HepG2 (cell line): ENCODE data around the gene KIF23. TPM values are rescaled to one million over a fixed set of nuclear protein-coding genes. Genes with fewer than 3 reads are reported as not detected.

Experiments used
- BCL3 ChIP-seq: sonication (generic); formaldehyde crosslinking; IDR thresholded peaks from 2 replicates; pipeline ENCODE4 v1.5.1; 2020; ENCODE audit warnings: mild to moderate bottlenecking, missing genetic modification reagents, moderate library complexity
- FOXP4 ChIP-seq: sonication (generic); formaldehyde crosslinking; IDR thresholded peaks from 2 replicates; pipeline ENCODE4 v1.4.0; 2020; ENCODE audit warnings: missing genetic modification reagents
- IKZF4 ChIP-seq: sonication (generic); formaldehyde crosslinking; IDR thresholded peaks from 2 replicates; pipeline ENCODE4 v1.5.1; 2020; ENCODE audit warnings: borderline replicate concordance, mild to moderate bottlenecking, low read depth, missing genetic modification reagents; ENCODE audit errors: not compliant biosample characterization
- KAT8 ChIP-seq: IDR thresholded peaks from 2 replicates; pipeline ENCODE4 v1.6.1; 2016; ENCODE audit warnings: missing genetic modification reagents, missing compliant biosample characterization
- MTERF4 ChIP-seq: sonication (generic); formaldehyde crosslinking; IDR thresholded peaks from 2 replicates; pipeline ENCODE4 v1.8.0; 2023; ENCODE audit warnings: mild to moderate bottlenecking, missing genetic modification reagents
- NFE2L1 ChIP-seq: sonication (generic); formaldehyde crosslinking; IDR thresholded peaks from 2 replicates; pipeline ENCODE4 v1.4.0; 2020; ENCODE audit warnings: missing genetic modification reagents, mild to moderate bottlenecking, borderline replicate concordance
- TARDBP ChIP-seq: sonication (generic); formaldehyde crosslinking; IDR thresholded peaks from 2 replicates; pipeline ENCODE4 v1.8.0; 2022; ENCODE audit warnings: mild to moderate bottlenecking, missing genetic modification reagents
- XRCC5 ChIP-seq: fragments of 200-400 bp; formaldehyde crosslinking; optimal IDR thresholded peaks from 2 replicates; pipeline ENCODE3; 2017; ENCODE audit warnings: mild to moderate bottlenecking, low read length
- ZBTB33 ChIP-seq: sonication (generic); formaldehyde crosslinking; IDR thresholded peaks from 2 replicates; pipeline ENCODE4 v1.4.0; 2020; ENCODE audit warnings: missing genetic modification reagents
- ZBTB34 ChIP-seq: sonication (generic); formaldehyde crosslinking; IDR thresholded peaks from 2 replicates; pipeline ENCODE4 v1.8.0; 2022; ENCODE audit warnings: mild to moderate bottlenecking, missing genetic modification reagents
- ZBTB7A ChIP-seq: sonication (generic); formaldehyde crosslinking; IDR thresholded peaks from 2 replicates; pipeline ENCODE4 v1.8.0; 2022; ENCODE audit warnings: mild to moderate bottlenecking, missing genetic modification reagents
- ZNF296 ChIP-seq: sonication (generic); formaldehyde crosslinking; conservative IDR thresholded peaks from 2 replicates; pipeline ENCODE4 v1.5.0; 2020; ENCODE audit warnings: mild to moderate bottlenecking, missing genetic modification reagents
- ZNF367 ChIP-seq: sonication (generic); formaldehyde crosslinking; IDR thresholded peaks from 2 replicates; pipeline ENCODE4 v1.4.0; 2020; ENCODE audit warnings: missing genetic modification reagents, borderline replicate concordance
- polyA plus RNA-seq, 8 experiments: library from polyadenylated mRNA; depleted of rRNA in 3 of 8; stranded (reverse) in 7 of 8; unstranded in 1 of 8; fragments of >200 nt; fragmentation: Illumina TruSeq in 4 of 8; extraction: Trizol in 4 of 8; gene quantifications; 2 replicates each; pipeline versions ENCODE4 v1.2.1 to v1.2.3, GENCODE V29; 2011 to 2016; ENCODE audit warnings: low read depth in 4 of 8, missing spikeins in 1 of 8, mixed read lengths in 1 of 8; ENCODE audit not compliant: insufficient read depth in 1 of 8
- total RNA-seq, 5 experiments: library from RNA; depleted of rRNA; stranded (reverse); fragments of >200 nt; fragmentation: Illumina TruSeq; extraction: Trizol; gene quantifications; 2 replicates each; pipeline ENCODE4 v1.2.3, GENCODE V29; 2016; ENCODE audit warnings: low read depth in 1 of 5

KIF23 gene
- total and polyA plus RNA-seq, 2 of the 13 experiments (the other 11 are each of a cell fraction or from before 2014, with no cell fraction given) = 11.3 to 38.1 TPM

- TF ChIP-seq TARDBP (CRISPR knock-in tag) (0 out of 2 replicates have a peak, but pooled peaks have one; percentile 16), NFE2L1 (CRISPR knock-in tag) (no peak), XRCC5 (peak; percentile 1), ZBTB34 (CRISPR knock-in tag) (0 out of 2 replicates have a peak, but pooled peaks have one; percentile 40), ZBTB7A (CRISPR knock-in tag) (no peak; the same call in 1 of the 2 replicates), ZNF296 (CRISPR knock-in tag) (0 out of 2 replicates have a peak, but pooled peaks have one; percentile 14), KAT8 (CRISPR knock-in tag) (no peak), BCL3 (CRISPR knock-in tag) (0 out of 2 replicates have a peak, but pooled peaks have one; percentile 14), ZNF367 (CRISPR knock-in tag) (0 out of 2 replicates have a peak, but pooled peaks have one; percentile 7), FOXP4 (CRISPR knock-in tag) (no peak), ZBTB33 (CRISPR knock-in tag) (no peak), MTERF4 (0 out of 2 replicates have a peak, but pooled peaks have one; percentile 18), IKZF4 (CRISPR knock-in tag) (peak; percentile 6)
Observed at GRCh38 chr15:69451951-69452691, 38.0 kb downstream of the KIF23 start (continued).
